Psoas muscle (tissue), 8 donors: ENCODE measurements around the gene TMEM170B. TPM values are rescaled to one million over a fixed set of nuclear protein-coding genes. Genes with fewer than 3 reads are reported as not detected.

Source experiments
- ATAC-seq, 4 donors: fragments of 200-7000 bp; cut with Tn5 transposase; one replicate each; pipeline ENCODE4 v1.9.1; 2020; ENCODE audit warnings: moderate library complexity in 3 of 4, mild to moderate bottlenecking in 2 of 4
- DNase-seq, 2 donors: peaks; one replicate each; pipeline ENCODE4 v3.0.0-alpha.2; 2020
- H3K27ac ChIP-seq: fragments of 200-600 bp; one replicate; pipeline ENCODE4 v1.8.0; 2022
- H3K27me3 ChIP-seq, 3 donors: fragments of 200-600 bp in 1 of 3; one replicate each; pipeline versions ENCODE4 v1.6.1 to v1.8.0; 2013 to 2022; ENCODE audit warnings: low read length in 2 of 3, mild to moderate bottlenecking in 2 of 3, moderate library complexity in 1 of 3; ENCODE audit not compliant: insufficient read depth in 3 of 3
- H3K36me3 ChIP-seq, 2 donors: fragments of 200-600 bp in 1 of 2; one replicate each; pipeline versions ENCODE4 v1.6.1 to v1.8.0; 2013 to 2022; ENCODE audit warnings: low read depth in 1 of 2, mild to moderate bottlenecking in 1 of 2, moderate library complexity in 1 of 2; ENCODE audit not compliant: insufficient read depth in 1 of 2
- H3K4me1 ChIP-seq: fragments of 200-600 bp; one replicate; pipeline ENCODE4 v1.8.0; 2022
- H3K4me3 ChIP-seq: fragments of 200-600 bp; one replicate; pipeline ENCODE4 v1.8.0; 2022; ENCODE audit warnings: mild to moderate bottlenecking
- H3K9me3 ChIP-seq: fragments of 200-600 bp; one replicate; pipeline ENCODE4 v1.8.0; 2022
- WGBS, 3 donors: extraction: QIAGEN DNeasy Blood & Tissue Kit; methylation state at CpG; one replicate each; pipeline versions ENCODE4 v1.1.6 to v1.1.7; 2013; 5-methylcytosine and 5-hydroxymethylcytosine counted together
- intact Hi-C, 2 donors: fragments of 100-400 bp; cut with DNase I; formaldehyde crosslinking; loops; one replicate each; pipeline versions ENCODE4 v1.11.0 to v1.14.2; 2022
- polyA plus RNA-seq, 3 donors: library from polyadenylated mRNA; stranded (reverse); fragments of 200-250 nt; gene quantifications; one replicate each; pipeline ENCODE4 v1.2.3, GENCODE V29; 2013
- total RNA-seq, 4 donors: library from RNA; stranded (reverse); fragmentation: NEBNext Ultra II Directional in 2 of 4; extraction: Animal tissue kit (Norgen Biotek cat#: 25700) in 2 of 4; gene quantifications; one replicate each; pipeline versions ENCODE4 v1.2.1 to v1.2.4, GENCODE V29; 2021 to 2023
- TF ChIP-seq, protein P1 (sequence below): fragments of 200-600 bp; IDR thresholded peaks from one replicate; pipeline ENCODE4 v1.8.0; 2022; ENCODE audit warnings: antibody characterized with exemption
- donor health status: healthy with polysubstance abuse.
- donor health status: DM: no; HTN: no; CAD: no; lungs with moderate emphysema.
- donor health status: Bipolar disorder and iron deficiency.
- donor health status: healthy.
- donor health status: DM: yes; HTN: yes; CAD: no.
- donor health status: DM: no; HTN: no; CAD: no.
- donor health status: DM: no; HTN: no; CAD: no.
- donor health status: DM: yes; HTN: yes; CAD: no.

Gene TMEM170B
- total and polyA plus RNA-seq, 7 donors, result 2.7 to 20.0 (median 7.4) TPM

DNA sequence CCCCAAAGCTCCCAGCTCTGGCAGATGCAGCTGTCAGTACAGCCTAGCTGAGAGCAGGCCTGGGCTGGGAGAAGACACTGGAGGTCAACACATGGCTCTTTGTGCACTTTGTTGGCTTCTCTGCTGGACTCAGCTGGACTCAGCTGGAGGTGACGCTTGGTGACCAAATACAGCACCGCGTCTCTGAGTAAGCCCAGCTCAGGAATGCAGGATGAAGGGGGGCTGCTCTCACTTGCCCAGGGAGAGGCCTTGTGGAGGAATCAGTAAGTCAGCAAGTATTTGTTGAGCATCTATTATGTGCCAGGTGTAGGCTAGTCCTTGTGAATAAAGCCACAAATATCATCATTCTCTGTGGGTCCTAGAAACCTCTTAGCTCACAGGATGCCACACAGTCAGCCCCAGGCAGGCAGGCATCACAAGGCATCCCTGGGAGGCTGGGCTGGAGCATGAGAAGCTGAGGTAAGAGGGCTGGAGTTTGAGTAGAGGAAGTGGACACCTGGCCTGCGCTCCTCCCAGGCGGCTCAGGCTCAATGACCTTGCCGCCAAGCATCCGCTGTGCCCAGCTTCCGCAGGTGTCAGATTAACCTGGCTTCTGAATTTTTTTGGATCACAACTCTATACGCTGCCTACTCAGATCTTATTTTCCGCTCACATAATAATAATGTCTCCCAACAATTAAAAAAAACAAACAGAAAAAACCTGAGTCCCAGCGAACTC, 95.4 kb downstream of the TMEM170B start:
- DNase-seq (no peak), ATAC-seq (no peak)
- H3K9me3 ChIP-seq, result no peaks in the 10 kb centered on the region
- no peaks in the 10 kb centered on the region for H3K4me1 ChIP-seq
- TF ChIP-seq, protein P1, sequence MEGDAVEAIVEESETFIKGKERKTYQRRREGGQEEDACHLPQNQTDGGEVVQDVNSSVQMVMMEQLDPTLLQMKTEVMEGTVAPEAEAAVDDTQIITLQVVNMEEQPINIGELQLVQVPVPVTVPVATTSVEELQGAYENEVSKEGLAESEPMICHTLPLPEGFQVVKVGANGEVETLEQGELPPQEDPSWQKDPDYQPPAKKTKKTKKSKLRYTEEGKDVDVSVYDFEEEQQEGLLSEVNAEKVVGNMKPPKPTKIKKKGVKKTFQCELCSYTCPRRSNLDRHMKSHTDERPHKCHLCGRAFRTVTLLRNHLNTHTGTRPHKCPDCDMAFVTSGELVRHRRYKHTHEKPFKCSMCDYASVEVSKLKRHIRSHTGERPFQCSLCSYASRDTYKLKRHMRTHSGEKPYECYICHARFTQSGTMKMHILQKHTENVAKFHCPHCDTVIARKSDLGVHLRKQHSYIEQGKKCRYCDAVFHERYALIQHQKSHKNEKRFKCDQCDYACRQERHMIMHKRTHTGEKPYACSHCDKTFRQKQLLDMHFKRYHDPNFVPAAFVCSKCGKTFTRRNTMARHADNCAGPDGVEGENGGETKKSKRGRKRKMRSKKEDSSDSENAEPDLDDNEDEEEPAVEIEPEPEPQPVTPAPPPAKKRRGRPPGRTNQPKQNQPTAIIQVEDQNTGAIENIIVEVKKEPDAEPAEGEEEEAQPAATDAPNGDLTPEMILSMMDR, result no peak
- 82 to 89% (median 83%) methylated on average over 11 of the region's 11 CpGs for WGBS, 3 donors
- H3K4me3 ChIP-seq, result no peak overlapping the region
- no peak overlapping the region for H3K27ac ChIP-seq
- no peaks in the 10 kb centered on the region for H3K27me3 ChIP-seq
- intact Hi-C loops, result no loop called here
- no peaks in the 10 kb centered on the region for H3K36me3 ChIP-seq

Other genes with a start within 250 kb of the TMEM170B start
- gene ADTRP, start 241.1 kb downstream of the TMEM170B start, total RNA-seq, result not detected
- under 1 TPM in 2 of 3 donors, not detected in 1; 0.08 TPM for gene ADTRP, start 241.1 kb downstream of the TMEM170B start, polyA plus RNA-seq